T-helper 1 cell treated with Interleukin-12 subunit alpha and Interleukin-12 subunit beta and Interleukin-4 antibody, amounts not matched to agents 30 μg/mL and 1 μg/mL, for 36 hours (primary cell): ENCODE results near the gene SLC16A6.
A peak's percentile ranks its signal among the peaks of the same experiment; 100 is the strongest.
"Not testable (repeated sequence)": the region's sequence is repeated elsewhere in the genome, so short reads cannot be mapped to it uniquely, and the experiment has no call there.

Source experiments
- H3K27ac Mint-ChIP-seq: one replicate; pipeline ENCODE4 v1.8.0; 2021; ENCODE audit warnings: mild to moderate bottlenecking, mixed read lengths
- H3K27me3 Mint-ChIP-seq: one replicate; pipeline ENCODE4 v1.8.0; 2021; ENCODE audit warnings: low read depth, mixed read lengths
- H3K36me3 Mint-ChIP-seq: one replicate; pipeline ENCODE4 v1.8.0; 2021; ENCODE audit warnings: low read depth, mixed read lengths
- H3K4me1 Mint-ChIP-seq: one replicate; pipeline ENCODE4 v1.8.0; 2021; ENCODE audit warnings: low read depth, mixed read lengths
- H3K4me3 Mint-ChIP-seq: one replicate; pipeline ENCODE4 v1.8.0; 2021; ENCODE audit warnings: mild to moderate bottlenecking, moderate library complexity, mixed read lengths
- H3K9me3 Mint-ChIP-seq: one replicate; pipeline ENCODE4 v1.8.0; 2021; ENCODE audit warnings: mixed read lengths

The SLC16A6 gene

DNA sequence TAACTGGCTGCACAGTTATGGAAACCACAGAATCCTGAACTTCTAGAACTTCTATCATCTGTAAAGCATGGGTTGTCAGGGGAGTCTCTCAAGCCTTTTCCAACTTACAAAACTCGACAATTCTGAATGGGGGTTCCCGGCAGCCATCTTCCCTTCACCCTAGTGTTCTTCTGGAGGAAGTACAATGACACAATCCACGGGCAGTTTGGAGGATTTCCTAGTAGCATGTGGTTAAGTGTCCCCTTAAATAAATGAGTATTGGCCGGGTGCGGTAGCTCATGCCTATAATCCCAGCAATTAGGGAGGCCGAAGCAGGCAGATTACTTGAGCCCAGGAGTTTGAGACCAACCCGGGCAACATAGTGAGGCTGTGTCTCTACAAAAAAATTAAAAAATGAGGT, 2.1 kb downstream of the SLC16A6 start:
- Mint-ChIP-seq H3K36me3 (peaks cover 3% of the 10 kb centered on the region), H3K27ac (peak overlapping the region; percentile 58), H3K27me3 (peaks cover 4% of the 10 kb centered on the region), H3K4me3 (peak overlapping the region; percentile 14), H3K9me3 (no peaks in the 10 kb centered on the region), H3K4me1 (peaks cover 33% of the 10 kb centered on the region)

DNA sequence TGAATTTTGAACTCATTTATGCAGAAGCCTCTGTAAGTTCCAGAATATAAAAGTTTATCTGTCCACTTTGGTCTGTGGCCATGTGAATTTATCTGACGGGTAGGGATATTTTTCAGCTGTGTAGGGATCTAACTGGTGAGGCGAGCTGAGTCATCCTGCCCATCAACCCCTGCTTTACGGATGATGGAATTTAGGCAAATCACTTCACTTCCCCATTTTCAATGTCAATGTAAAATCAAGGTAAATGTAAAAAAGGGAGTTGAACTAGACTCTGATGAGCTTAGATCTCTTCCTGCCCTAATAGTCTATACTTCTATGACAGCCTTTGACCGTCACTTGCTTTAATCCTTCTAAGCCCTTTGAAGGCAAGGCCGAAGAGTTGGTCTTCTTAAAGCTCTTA, 2.6 kb downstream of the SLC16A6 start:
- Mint-ChIP-seq H3K4me3 (peak overlapping the region; percentile 14), H3K4me1 (peaks cover 33% of the 10 kb centered on the region), H3K27me3 (peaks cover 4% of the 10 kb centered on the region), H3K36me3 (peaks cover 3% of the 10 kb centered on the region), H3K27ac (peak overlapping the region; percentile 9), H3K9me3 (no peaks in the 10 kb centered on the region)

DNA sequence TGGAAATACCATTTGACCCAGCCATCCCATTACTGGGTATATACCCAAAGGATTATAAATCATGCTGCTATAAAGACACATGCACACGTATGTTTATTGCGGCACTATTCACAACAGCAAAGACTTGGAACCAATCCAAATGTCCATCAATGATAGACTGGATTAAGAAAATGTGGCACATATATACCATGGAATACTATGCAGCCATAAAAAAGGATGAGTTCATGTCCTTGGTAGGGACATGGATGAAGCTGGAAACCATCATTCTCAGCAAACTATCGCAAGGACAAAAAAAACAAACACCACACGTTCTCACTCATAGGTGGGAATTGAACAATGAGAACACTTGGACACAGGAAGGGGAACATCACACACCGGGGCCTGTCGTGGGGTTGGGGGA, 9.0 kb downstream of the SLC16A6 start:
- H3K36me3 Mint-ChIP-seq: peaks cover 24% of the 10 kb centered on the region
- H3K27ac Mint-ChIP-seq, H3K4me3 Mint-ChIP-seq, H3K27me3 Mint-ChIP-seq, H3K4me1 Mint-ChIP-seq: not testable (repeated sequence)
- H3K9me3 Mint-ChIP-seq: peaks cover 22% of the 10 kb centered on the region

DNA sequence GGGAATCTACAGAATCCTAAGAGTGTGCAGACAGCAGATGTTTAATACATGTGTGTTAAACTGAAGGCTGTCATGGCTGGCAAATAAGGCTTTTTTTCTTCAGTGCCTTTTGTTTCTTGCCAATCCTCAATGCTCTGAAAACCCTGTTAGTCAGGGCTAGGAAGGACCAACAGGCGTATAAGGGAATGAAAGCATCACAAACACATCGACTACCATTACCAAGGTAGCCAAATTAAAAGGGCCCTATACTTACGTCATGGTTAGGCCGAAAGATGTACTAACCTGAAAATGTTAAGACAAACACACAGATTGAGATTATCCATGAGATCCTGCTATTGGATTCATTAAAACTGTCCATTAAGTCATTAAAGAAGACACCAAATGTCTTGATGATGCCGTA, 13.1 kb downstream of the SLC16A6 start:
- Mint-ChIP-seq H3K27me3 (no peaks in the 10 kb centered on the region), H3K36me3 (peaks cover 27% of the 10 kb centered on the region), H3K27ac (no peak overlapping the region), H3K4me1 (no peaks in the 10 kb centered on the region), H3K4me3 (no peak overlapping the region), H3K9me3 (peaks cover 22% of the 10 kb centered on the region)

DNA sequence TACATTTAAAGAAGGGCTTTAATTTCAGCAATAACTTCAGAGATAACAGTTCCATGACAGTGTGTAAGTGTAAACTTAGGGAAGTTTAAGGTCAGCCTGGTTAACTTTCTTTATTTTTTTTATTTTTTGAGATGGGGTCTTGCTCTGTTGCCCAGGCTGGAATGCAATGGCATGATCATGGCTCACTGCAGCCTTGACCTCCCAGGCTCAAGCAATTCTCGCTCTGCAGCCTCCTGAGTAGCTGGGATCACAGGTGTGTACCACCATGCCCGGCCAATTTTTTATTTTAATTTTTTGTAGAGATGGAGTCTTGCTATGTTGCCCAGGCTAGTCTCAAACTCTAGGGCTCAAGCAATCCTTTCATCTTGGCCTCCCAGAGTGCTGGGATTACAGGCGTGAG, 14.6 kb downstream of the SLC16A6 start:
- Mint-ChIP-seq H3K36me3 (peaks cover 22% of the 10 kb centered on the region), H3K9me3 (peaks cover 18% of the 10 kb centered on the region)
- H3K4me3 Mint-ChIP-seq, H3K27ac Mint-ChIP-seq, H3K27me3 Mint-ChIP-seq, H3K4me1 Mint-ChIP-seq: not testable (repeated sequence)

DNA sequence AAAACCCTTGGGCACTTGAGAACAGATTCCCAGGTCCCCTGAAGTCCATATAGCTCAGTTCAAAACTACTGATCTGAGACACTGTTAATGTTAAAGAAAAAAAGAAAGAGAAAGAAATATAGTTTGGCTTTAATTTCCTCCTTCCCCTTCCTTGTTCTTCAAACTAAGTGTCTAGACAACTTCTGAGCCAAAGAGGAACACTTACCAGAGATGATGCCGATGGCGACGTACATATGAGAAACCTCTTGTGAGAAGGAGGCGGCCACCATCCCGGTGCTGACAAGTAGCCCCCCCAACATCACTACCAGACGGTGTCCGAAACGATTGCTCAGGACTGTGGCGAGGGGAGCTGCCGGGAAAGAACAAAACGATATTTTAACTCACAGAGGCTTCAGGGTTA, 17.2 kb downstream of the SLC16A6 start:
- no peaks in the 10 kb centered on the region for H3K4me1 Mint-ChIP-seq
- peaks cover 22% of the 10 kb centered on the region for H3K36me3 Mint-ChIP-seq
- no peaks in the 10 kb centered on the region for H3K27me3 Mint-ChIP-seq
- no peak overlapping the region for H3K4me3 Mint-ChIP-seq
- H3K27ac Mint-ChIP-seq: no peak overlapping the region
- H3K9me3 Mint-ChIP-seq: peaks cover 5% of the 10 kb centered on the region

DNA sequence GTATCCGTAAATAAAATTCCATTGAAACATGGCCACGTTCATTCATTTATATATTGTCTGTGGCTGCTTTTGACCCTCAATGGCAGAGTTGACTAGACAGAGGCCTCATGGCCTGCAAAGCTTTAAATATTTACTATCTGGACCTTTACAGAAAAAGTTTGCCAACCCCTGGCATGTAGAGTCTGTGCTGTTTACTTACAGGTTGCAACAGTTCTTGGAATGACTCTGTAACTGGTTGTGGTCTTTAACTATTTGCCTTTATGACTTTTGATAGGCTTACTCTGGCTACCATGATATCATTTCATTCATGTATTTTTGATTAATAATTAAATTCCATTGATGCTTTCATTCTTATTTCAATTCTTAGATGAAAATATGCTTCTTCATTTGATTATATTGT, 25.1 kb downstream of the SLC16A6 start:
- not testable (repeated sequence) for H3K4me3 Mint-ChIP-seq, H3K27me3 Mint-ChIP-seq, H3K9me3 Mint-ChIP-seq, H3K36me3 Mint-ChIP-seq, H3K27ac Mint-ChIP-seq
- peaks cover 19% of the 10 kb centered on the region for H3K4me1 Mint-ChIP-seq

DNA sequence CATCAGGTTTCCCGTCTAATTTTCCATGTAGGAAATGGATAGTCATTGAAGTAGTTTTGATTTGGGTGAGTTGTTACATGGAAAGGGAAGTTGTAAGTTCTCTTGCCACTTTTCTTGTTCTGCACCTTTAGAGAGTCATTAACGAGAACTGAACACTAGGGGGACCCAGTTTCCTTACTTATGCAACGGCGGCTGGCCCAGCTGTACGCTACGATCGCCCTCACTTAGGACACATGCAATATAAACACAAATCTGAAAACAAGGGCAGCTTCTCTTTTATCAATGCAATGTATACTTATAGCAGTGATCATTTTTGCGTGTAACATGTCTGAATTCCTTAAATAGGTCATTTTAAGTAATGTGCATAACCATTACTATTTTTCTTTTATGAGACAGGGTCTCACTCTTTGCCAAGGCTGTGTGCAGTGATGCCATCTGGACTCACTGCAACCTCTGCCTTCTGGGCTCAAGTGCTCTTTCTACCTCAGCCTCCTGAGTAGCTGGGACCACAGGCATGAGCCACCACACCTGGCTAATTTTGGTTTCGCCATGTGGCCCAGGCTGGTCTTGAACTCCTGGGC, 27.7 kb downstream of the SLC16A6 start:
- Mint-ChIP-seq H3K27ac (peak overlapping the region; percentile 15), H3K4me1 (peaks cover 34% of the 10 kb centered on the region)
- not testable (repeated sequence) for H3K4me3 Mint-ChIP-seq, H3K9me3 Mint-ChIP-seq, H3K36me3 Mint-ChIP-seq, H3K27me3 Mint-ChIP-seq

DNA sequence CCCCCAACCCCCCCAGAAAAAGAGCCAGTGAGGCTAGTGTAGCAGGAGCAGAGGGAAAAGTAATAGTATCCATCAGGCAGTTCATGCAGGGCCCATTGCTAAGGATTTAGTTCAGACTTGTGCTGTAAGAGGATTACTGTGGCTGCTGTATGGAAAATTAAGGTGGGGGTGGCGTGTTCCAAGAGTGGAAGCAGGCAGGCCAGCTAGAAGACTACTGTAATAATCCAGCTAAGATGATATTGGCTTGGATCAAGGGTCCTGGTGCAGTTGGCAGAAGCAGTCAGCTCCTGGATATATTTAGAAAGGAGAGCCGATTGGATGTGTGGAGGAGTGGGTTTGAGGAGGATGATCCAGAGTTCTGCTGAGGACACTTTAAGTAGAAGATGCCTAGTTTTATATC, 28.5 kb downstream of the SLC16A6 start:
- not testable (repeated sequence) for H3K9me3 Mint-ChIP-seq, H3K36me3 Mint-ChIP-seq, H3K27ac Mint-ChIP-seq, H3K4me3 Mint-ChIP-seq, H3K27me3 Mint-ChIP-seq
- H3K4me1 Mint-ChIP-seq: peaks cover 41% of the 10 kb centered on the region

DNA sequence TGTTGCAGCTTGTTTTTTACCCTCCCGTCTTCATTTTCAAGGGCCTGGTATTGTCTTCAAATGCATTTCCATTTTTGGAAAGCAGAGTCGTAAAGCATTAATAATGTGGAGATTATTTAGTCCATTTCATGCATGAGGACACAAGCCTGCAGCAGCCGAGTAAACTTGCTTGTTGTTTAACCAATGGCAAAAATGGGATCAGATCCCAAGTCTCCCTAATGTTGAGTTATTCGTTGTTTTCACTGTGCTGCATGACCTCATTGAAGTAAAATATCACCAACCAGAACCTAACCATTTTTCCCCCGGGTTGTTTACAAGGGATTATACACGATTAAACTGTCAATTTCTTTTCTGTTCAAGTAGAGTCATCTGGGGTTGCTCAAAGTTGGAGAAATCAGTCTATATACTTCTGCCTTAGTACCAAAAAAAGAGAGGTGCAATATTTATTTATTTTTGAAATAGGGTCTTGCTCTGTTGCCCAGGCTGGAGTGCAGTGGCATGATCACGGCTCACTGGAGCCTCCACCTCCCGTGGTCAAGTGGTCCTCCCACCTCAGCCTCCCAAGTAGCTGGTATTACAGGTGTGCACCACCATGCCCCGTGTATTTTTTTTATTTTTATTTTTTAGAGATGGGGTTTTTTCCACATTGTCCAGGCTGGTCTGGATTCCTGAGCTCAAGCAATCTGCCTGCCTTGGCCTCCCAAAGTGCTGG, 30.7 kb downstream of the SLC16A6 start:
- Mint-ChIP-seq H3K4me3 (no peak overlapping the region), H3K9me3 (no peaks in the 10 kb centered on the region)

DNA sequence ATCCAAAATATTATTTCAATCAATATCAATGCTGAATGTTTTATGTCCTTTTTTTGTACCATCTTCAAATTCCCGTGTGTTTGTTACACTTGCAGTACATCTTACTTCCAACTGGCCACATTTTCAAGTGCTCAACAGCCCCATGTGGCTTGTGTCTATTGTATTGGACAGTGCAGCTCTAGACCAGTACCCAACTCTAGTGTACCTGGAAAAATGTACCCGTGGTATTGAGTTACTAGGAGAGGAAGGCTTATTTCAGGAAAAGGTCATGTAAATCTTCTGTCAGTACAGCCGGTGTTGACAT, 31.3 kb downstream of the SLC16A6 start:
- H3K36me3 Mint-ChIP-seq: peaks cover 34% of the 10 kb centered on the region
- not testable (repeated sequence) for H3K9me3 Mint-ChIP-seq, H3K27me3 Mint-ChIP-seq
- peak overlapping the region; percentile 64 for H3K4me3 Mint-ChIP-seq
- H3K27ac Mint-ChIP-seq: peak overlapping the region; percentile 80
- H3K4me1 Mint-ChIP-seq: peaks cover 66% of the 10 kb centered on the region

More for the DNA sequence above, 30.7 kb downstream of the SLC16A6 start:
- peak overlapping the region; percentile 77 for H3K27ac Mint-ChIP-seq
- H3K36me3 Mint-ChIP-seq: peaks cover 28% of the 10 kb centered on the region
- H3K27me3 Mint-ChIP-seq: no peaks in the 10 kb centered on the region
- H3K4me1 Mint-ChIP-seq: peaks cover 63% of the 10 kb centered on the region

DNA sequence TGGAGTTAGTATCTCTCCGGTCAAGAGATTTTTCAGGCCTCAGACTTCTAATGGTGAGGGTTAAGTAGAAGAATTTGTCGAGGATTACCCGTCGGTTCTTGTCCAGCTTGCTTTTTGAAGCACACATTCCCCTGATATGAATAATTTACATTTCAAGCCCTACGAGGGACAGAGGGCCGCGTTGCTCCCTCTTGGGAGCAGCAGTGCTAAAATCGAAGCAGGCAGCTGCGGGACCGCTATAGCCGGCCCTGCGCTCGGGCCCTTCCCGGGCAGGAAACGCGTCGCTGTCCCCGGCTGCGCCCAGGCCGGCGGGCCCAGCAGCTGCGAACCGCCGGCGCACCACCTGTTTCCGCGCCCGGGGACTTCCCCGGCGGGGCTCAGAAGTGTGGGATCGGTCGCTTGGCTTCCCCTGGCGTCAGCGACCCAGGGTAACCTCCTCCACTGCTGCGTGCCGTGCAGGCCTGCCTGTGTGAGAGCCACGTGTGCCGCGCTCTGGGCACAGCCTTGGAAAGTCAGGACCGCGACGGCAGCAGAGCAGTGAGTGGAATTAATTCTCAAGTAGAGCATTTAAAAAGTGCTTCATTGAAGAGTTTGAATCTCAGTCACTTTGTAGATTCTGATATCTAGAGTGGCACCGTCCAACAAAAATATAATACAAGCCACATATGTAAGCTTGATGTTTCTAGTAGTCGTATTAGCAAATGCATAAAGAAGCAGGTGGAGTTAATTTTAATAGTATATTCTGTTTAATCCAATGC, 31.9 kb downstream of the SLC16A6 start:
- Mint-ChIP-seq H3K4me3 (peak overlapping the region; percentile 55), H3K4me1 (peaks cover 69% of the 10 kb centered on the region), H3K27ac (peak overlapping the region; percentile 83), H3K36me3 (peaks cover 38% of the 10 kb centered on the region)
- not testable (repeated sequence) for H3K9me3 Mint-ChIP-seq, H3K27me3 Mint-ChIP-seq

DNA sequence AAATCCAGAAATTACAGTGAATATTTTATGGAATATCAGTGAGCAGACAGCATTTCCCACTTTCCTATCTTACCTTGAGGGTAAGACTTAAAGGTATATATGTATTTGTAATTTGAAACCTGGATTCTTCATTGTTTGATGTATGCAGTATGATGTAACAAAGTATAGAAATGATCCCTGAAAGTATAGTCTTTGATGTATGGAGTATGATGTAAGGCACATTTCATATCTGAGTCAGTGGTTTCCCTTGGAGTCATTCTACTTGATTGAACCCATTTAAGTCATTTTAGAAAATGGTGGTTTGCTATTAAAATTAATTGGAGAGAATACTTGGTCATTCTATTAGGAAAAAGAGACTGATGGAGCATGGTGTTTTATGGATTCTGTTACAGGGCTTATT, 33.0 kb downstream of the SLC16A6 start:
- Mint-ChIP-seq H3K9me3 (no peaks in the 10 kb centered on the region), H3K4me1 (peaks cover 75% of the 10 kb centered on the region), H3K27me3 (no peaks in the 10 kb centered on the region), H3K27ac (peak overlapping the region; percentile 75), H3K36me3 (peaks cover 46% of the 10 kb centered on the region), H3K4me3 (no peak overlapping the region)

DNA sequence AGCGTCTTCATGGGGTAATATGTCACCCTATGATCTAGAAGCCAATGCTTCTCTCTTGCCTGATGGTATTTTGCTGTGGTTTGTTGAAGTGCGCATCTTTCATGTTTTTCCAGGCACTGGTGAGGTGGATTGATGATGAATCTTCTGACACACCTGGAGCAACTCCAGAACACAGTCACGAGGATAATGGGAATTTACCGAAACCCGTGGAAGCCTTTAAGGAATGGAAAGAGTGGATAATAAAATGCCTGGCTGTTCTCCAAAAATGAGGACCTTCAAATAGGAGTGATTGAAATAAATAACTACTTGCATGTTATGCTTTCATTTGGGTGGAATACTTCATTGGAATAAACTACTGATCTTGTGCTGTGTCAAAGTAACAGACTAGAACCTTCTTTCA, 34.2 kb downstream of the SLC16A6 start:
- H3K27ac Mint-ChIP-seq: peak overlapping the region; percentile 75
- H3K4me3 Mint-ChIP-seq, H3K9me3 Mint-ChIP-seq, H3K27me3 Mint-ChIP-seq: not testable (repeated sequence)
- H3K4me1 Mint-ChIP-seq: peaks cover 75% of the 10 kb centered on the region
- H3K36me3 Mint-ChIP-seq: peaks cover 52% of the 10 kb centered on the region
